Stimulated activated effector memory CD8-positive, alpha-beta T cell treated with anti-CD3 and anti-CD28 coated beads, Interleukin-12 subunit alpha, Interleukin-12 subunit beta, amount 100 ng/mL, for 72 hours (primary cell): ENCODE results near the gene NCKAP5.

Source experiments
- ATAC-seq: fragments of 150-1000 bp; cut with Tn5 transposase; 2 replicates; pipeline ENCODE4 v1.10.0; 2021
- DNase-seq, 2 donors: peaks; one replicate each; pipeline ENCODE4 v3.0.0; 2021 to 2022; ENCODE audit warnings: low spot score in 2 of 2
- H3K27ac Mint-ChIP-seq: one replicate; pipeline ENCODE4 v1.8.0; 2022; ENCODE audit warnings: mild to moderate bottlenecking, mixed read lengths
- H3K36me3 Mint-ChIP-seq: one replicate; pipeline ENCODE4 v1.8.0; 2022; ENCODE audit warnings: mild to moderate bottlenecking, mixed read lengths
- H3K4me1 Mint-ChIP-seq: one replicate; pipeline ENCODE4 v1.8.0; 2022; ENCODE audit warnings: mixed read lengths
- H3K4me3 Mint-ChIP-seq: one replicate; pipeline ENCODE4 v1.8.0; 2022; ENCODE audit warnings: mild to moderate bottlenecking, mixed read lengths
- H3K9me3 Mint-ChIP-seq: one replicate; pipeline ENCODE4 v1.8.0; 2022; ENCODE audit warnings: mixed read lengths

NCKAP5 gene

GRCh38 chr2:133197156-133197555, 371.1 kb downstream of the NCKAP5 start:
- H3K9me3 Mint-ChIP-seq, result peaks cover 17% of the 10 kb centered on the region
- H3K27ac Mint-ChIP-seq, result no peak overlapping the region
- H3K4me1 Mint-ChIP-seq, result no peaks in the 10 kb centered on the region
- DNase-seq (no peak), ATAC-seq (no peak)
- no peak overlapping the region for H3K4me3 Mint-ChIP-seq
- no peaks in the 10 kb centered on the region for H3K36me3 Mint-ChIP-seq

- ATAC-seq (no peak), DNase-seq (no peak)
- no peaks in the 10 kb centered on the region for H3K36me3 Mint-ChIP-seq
- no peak overlapping the region for H3K4me3 Mint-ChIP-seq
- H3K9me3 Mint-ChIP-seq, result peaks cover 10% of the 10 kb centered on the region
- no peak overlapping the region for H3K27ac Mint-ChIP-seq
- H3K4me1 Mint-ChIP-seq, result no peaks in the 10 kb centered on the region
Measured at GRCh38 chr2:133194777-133195335, 373.4 kb downstream of the NCKAP5 start.

GRCh38 chr2:133194362-133194655, 374.0 kb downstream of the NCKAP5 start:
- no peaks in the 10 kb centered on the region for H3K36me3 Mint-ChIP-seq

DNA sequence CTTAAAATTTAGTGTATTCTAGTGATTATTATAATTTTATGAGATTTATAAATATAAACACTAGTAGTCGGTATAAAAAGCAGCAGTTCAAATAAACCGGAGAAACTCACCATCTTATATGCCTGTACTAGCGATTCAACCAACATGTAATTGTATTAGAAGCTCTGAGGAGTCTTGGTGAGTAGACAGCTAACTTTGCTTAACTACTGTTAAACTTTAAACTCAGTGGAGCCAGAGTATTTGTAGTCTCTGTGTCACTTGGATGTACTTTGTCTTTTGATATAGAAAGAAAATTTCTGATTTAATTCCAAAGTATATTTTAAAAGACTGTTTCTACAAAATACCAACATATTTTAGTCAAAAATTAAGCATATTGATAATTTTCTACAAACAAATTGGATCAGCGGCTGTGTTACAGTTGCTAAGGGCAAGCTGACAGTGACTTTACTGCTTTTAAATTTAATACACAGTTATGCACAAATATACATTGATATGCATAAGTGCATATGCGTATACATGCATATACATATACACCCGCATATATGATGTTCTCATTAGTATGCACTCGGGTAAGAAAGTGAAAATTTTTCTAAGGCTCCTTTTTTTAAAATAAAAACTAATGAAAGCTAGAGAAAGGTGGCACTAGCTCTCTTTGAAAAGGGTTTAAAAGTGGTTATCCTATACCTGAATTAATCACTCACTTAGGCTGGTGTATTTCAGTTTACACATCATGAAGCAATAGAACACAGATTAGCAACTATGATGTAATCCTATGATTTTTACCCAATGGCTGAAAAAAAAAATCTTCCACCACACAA, 374.5 kb downstream of the NCKAP5 start:
- Mint-ChIP-seq H3K9me3 (peaks cover 12% of the 10 kb centered on the region), H3K4me1 (no peaks in the 10 kb centered on the region), H3K36me3 (no peaks in the 10 kb centered on the region), H3K27ac (no peak overlapping the region), H3K4me3 (no peak overlapping the region)
- DNase-seq (no peak), ATAC-seq (no peak)

More at GRCh38 chr2:133194362-133194655, 374.0 kb downstream of the NCKAP5 start:
- H3K4me3 Mint-ChIP-seq, result no peak overlapping the region
- ATAC-seq, result no peak
- H3K27ac Mint-ChIP-seq, result no peak overlapping the region
- no peak for DNase-seq
- H3K9me3 Mint-ChIP-seq, result peaks cover 10% of the 10 kb centered on the region
- no peaks in the 10 kb centered on the region for H3K4me1 Mint-ChIP-seq

- no peak overlapping the region for H3K27ac Mint-ChIP-seq
- H3K4me1 Mint-ChIP-seq, result no peaks in the 10 kb centered on the region
- no peak overlapping the region for H3K4me3 Mint-ChIP-seq
- H3K36me3 Mint-ChIP-seq, result no peaks in the 10 kb centered on the region
- DNase-seq (no peak), ATAC-seq (no peak)
- peaks cover 13% of the 10 kb centered on the region for H3K9me3 Mint-ChIP-seq
Measured at GRCh38 chr2:133192028-133192427, 376.2 kb downstream of the NCKAP5 start.

- DNase-seq (no peak), ATAC-seq (no peak)
- Mint-ChIP-seq H3K36me3 (no peaks in the 10 kb centered on the region), H3K9me3 (peaks cover 13% of the 10 kb centered on the region), H3K27ac (no peak overlapping the region), H3K4me3 (no peak overlapping the region), H3K4me1 (no peaks in the 10 kb centered on the region)
Measured at GRCh38 chr2:133177196-133177595, 391.1 kb downstream of the NCKAP5 start.

DNA sequence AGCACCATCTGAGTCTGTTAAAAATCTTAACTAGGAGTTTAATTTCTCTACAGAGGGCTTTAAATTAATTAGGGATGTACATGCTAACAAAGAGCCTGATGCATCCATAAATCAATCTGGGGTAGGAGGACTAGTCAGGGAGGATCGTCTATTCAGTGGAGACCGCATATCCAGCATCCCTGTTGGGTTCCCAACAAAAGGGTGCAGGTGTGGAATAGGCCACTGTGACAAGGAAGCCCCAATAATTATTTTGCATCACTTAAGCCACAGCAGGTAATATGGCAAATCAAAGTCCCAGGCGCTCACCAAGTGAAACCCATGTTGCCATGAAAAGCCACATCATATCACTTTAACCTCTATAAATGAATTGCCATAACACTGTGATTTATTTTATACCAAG, 392.3 kb downstream of the NCKAP5 start:
- Mint-ChIP-seq H3K36me3 (no peaks in the 10 kb centered on the region), H3K4me3 (no peak overlapping the region), H3K4me1 (no peaks in the 10 kb centered on the region), H3K27ac (no peak overlapping the region), H3K9me3 (peaks cover 10% of the 10 kb centered on the region)
- no peak for DNase-seq
- ATAC-seq, result no peak

DNA sequence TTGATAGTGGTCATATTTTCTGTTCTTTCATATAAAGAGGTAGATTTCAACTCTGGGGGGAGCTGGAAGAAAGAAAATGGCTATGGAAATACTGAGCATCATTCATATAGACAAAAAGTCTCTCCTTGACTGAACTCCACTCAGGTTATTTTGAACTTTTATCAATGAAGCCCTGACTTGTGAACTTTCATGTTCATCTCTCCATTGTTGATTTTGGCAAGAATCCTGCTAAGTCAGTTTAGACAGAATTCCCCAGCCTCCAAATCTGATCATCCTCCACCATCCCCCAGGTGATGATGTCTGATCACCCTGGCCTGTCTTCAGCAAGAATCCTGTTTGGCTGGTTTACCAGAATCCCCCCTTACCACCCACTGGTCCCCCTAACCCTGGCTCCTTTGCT, 395.0 kb downstream of the NCKAP5 start:
- peaks cover 23% of the 10 kb centered on the region for H3K9me3 Mint-ChIP-seq
- no peak for ATAC-seq
- H3K4me1 Mint-ChIP-seq, result no peaks in the 10 kb centered on the region
- H3K36me3 Mint-ChIP-seq, result no peaks in the 10 kb centered on the region
- no peak overlapping the region for H3K27ac Mint-ChIP-seq
- DNase-seq, result no peak
- H3K4me3 Mint-ChIP-seq, result no peak overlapping the region

- ATAC-seq (no peak), DNase-seq (no peak)
- H3K4me1 Mint-ChIP-seq, result no peaks in the 10 kb centered on the region
- H3K36me3 Mint-ChIP-seq, result no peaks in the 10 kb centered on the region
- peaks cover 18% of the 10 kb centered on the region for H3K9me3 Mint-ChIP-seq
- no peak overlapping the region for H3K4me3 Mint-ChIP-seq
- H3K27ac Mint-ChIP-seq, result no peak overlapping the region
Measured at GRCh38 chr2:133171393-133172004, 396.8 kb downstream of the NCKAP5 start.

DNA sequence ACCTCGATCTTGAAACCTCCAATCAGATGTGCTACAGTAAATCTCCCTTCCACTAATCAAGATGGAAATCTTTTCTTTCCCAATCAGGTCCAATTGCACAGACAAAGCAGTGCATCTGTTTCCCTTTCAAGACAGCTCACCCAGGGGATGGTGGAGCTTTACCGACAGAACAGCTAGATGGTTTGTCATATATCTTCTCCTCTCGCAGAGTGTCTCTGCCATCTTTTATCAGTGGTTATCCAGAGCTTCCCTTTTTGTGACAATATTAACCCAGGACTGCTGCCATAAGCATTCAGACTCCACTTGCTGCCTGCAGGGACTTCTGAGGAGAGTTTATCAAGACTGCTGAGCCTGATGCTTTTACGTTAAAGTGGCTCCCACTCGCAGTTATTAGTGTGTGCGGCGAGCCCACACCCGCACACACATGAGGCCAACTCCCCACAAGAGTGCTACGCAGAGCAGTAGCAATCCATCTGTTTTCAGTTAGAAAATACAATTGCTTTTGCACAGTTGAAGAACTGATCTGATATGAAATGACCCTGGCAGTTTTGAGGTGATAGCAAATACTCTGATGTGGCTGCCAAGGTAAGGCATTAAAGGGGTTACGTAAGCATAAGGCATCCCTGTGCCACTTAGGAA, 398.9 kb downstream of the NCKAP5 start:
- Mint-ChIP-seq H3K4me3 (no peak overlapping the region), H3K36me3 (no peaks in the 10 kb centered on the region), H3K9me3 (peaks cover 18% of the 10 kb centered on the region), H3K27ac (no peak overlapping the region), H3K4me1 (no peaks in the 10 kb centered on the region)
- no peak for ATAC-seq
- no peak for DNase-seq

DNA sequence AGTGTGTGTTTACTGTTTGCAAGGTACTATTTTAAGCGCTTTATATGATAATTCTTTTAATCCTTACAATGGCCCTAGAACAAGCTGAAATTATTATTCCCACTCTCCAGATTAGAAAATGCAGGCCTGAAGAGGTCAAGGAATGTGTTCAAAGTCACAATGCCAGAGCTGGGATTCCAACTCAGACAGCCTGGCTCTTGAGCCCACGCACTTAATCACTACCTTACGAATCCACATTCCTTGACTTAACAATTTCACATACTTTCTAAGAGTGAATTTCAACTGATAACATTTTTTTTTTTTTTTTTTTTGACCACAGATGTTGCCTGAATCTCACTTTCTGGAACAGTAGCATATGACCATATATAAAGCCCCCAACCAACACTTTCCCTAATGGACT, 400.3 kb downstream of the NCKAP5 start:
- no peak overlapping the region for H3K4me3 Mint-ChIP-seq

DNA sequence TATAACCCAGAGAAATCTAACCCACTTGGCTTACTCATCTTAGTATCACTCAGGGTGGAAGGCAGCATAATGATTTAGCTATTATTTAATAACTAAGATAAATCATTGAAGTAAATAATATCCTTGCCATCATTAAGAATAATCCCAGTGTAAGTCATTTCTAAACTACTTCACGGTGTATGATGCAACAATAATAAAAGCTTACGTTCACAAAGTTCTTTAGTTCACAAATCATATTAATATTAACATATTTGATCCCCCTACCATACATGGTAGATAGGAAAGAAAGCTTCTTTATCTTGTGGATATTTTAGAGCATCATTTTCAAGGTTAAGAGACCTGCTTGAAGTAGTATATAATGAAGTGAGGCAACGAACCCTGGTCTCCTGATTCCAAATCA, 401.0 kb downstream of the NCKAP5 start:
- ATAC-seq, result no peak
- Mint-ChIP-seq H3K36me3 (no peaks in the 10 kb centered on the region), H3K9me3 (peaks cover 13% of the 10 kb centered on the region), H3K4me1 (no peaks in the 10 kb centered on the region), H3K4me3 (no peak overlapping the region), H3K27ac (no peak overlapping the region)
- no peak for DNase-seq

More for the DNA sequence above, 400.3 kb downstream of the NCKAP5 start:
- Mint-ChIP-seq H3K36me3 (no peaks in the 10 kb centered on the region), H3K4me1 (no peaks in the 10 kb centered on the region), H3K27ac (no peak overlapping the region), H3K9me3 (peaks cover 14% of the 10 kb centered on the region)
- ATAC-seq, result no peak
- DNase-seq, result no peak

GRCh38 chr2:133166031-133166430, 402.2 kb downstream of the NCKAP5 start:
- Mint-ChIP-seq H3K4me3 (no peak overlapping the region), H3K27ac (no peak overlapping the region), H3K4me1 (no peaks in the 10 kb centered on the region), H3K9me3 (peaks cover 13% of the 10 kb centered on the region), H3K36me3 (no peaks in the 10 kb centered on the region)
- no peak for ATAC-seq
- DNase-seq, result no peak

GRCh38 chr2:133163111-133163510, 405.2 kb downstream of the NCKAP5 start:
- DNase-seq, result no peak
- Mint-ChIP-seq H3K4me1 (no peaks in the 10 kb centered on the region), H3K36me3 (no peaks in the 10 kb centered on the region), H3K27ac (no peak overlapping the region), H3K9me3 (peaks cover 3% of the 10 kb centered on the region), H3K4me3 (no peak overlapping the region)
- no peak for ATAC-seq

GRCh38 chr2:133158442-133158841, 409.8 kb downstream of the NCKAP5 start:
- Mint-ChIP-seq H3K27ac (no peak overlapping the region), H3K4me3 (no peak overlapping the region), H3K36me3 (no peaks in the 10 kb centered on the region), H3K9me3 (peaks cover 11% of the 10 kb centered on the region), H3K4me1 (no peaks in the 10 kb centered on the region)
- ATAC-seq, result no peak
- no peak for DNase-seq

- H3K9me3 Mint-ChIP-seq, result peaks cover 11% of the 10 kb centered on the region
- H3K27ac Mint-ChIP-seq, result no peak overlapping the region
- no peak for DNase-seq
- no peak for ATAC-seq
- no peak overlapping the region for H3K4me3 Mint-ChIP-seq
- no peaks in the 10 kb centered on the region for H3K36me3 Mint-ChIP-seq
- no peaks in the 10 kb centered on the region for H3K4me1 Mint-ChIP-seq
Measured at GRCh38 chr2:133158024-133158423, 410.2 kb downstream of the NCKAP5 start.
